ENCODE results near the gene SLC66A3. TPM values are rescaled to one million over a fixed set of nuclear protein-coding genes. Genes with fewer than 3 reads are reported as not detected.

Gene SLC66A3
- polyA plus RNA-seq, 1 donor (not counting 4 experiments of a cell fraction or from before 2014, with no cell fraction given) = 31.1 TPM

DNA sequence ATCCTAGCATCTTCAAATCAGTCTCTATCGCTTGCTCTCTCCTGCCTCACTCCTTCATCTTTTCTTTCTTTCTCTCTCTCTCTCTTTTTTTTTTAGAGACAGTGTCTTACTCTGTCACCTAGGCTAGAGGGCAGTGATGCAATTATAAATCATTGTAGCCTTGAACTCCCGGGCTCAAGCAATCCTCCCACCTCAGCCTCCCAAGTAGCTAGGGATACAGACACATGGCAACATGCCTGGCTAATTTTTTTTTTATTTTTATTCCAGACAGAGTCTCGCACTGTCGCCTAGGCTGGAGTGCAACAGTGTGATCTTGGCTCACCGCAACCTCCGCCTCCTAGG is 10.6 kb upstream of the SLC66A3 start:
- H3K9me3 ChIP-seq (ENCODE audit: control insufficient read depth, low read depth, low read length) = no peaks in the 10 kb centered on the region
- no peak overlapping the region for H3K4me2 ChIP-seq (ENCODE audit: control insufficient read depth, extremely low read depth, insufficient read depth, low read depth, low read length)
- H3K4me3 ChIP-seq (ENCODE audit: control insufficient read depth in 2 of 3, extremely low read depth in 1 of 3, insufficient read depth in 2 of 3, low read depth in 1 of 3, low read length in 3 of 3) = no peak overlapping the region
- no peaks in the 10 kb centered on the region for H3K79me2 ChIP-seq (ENCODE audit: control insufficient read depth, insufficient read depth, low read length)
- dilution Hi-C loops (cut with MboI; ENCODE audit: extremely low pct_ligation_motif_present, low sequenced_read_pairs) = no loop called here
- H3K9me1 ChIP-seq (ENCODE audit: control insufficient read depth, extremely low read depth, insufficient read depth, low read length) = no peaks in the 10 kb centered on the region
- H3K27ac ChIP-seq (ENCODE audit: control insufficient read depth, insufficient read depth, low read length) = no peak overlapping the region
- H4K20me1 ChIP-seq (ENCODE audit: control insufficient read depth, extremely low read depth, insufficient read depth, low read length) = no peaks in the 10 kb centered on the region
- no peaks in the 10 kb centered on the region for H3K36me3 ChIP-seq (ENCODE audit: control insufficient read depth in 2 of 2, extremely low read depth in 1 of 2, insufficient read depth in 2 of 2, low read length in 2 of 2)
- no peak for FAIRE-seq
- DNase-seq (ENCODE audit: low read depth, low spot score) = no peak
- H2AFZ ChIP-seq (ENCODE audit: control insufficient read depth, low read length) = no peak overlapping the region
- TF ChIP-seq CTCF (optimal IDR thresholded peaks at IDR 0.05 in 1 of 3, IDR thresholded peaks at IDR 0.05 in 1 of 3, conservative IDR thresholded peaks at IDR 0.05 in 1 of 3; ENCODE audit: extremely low read depth in 1 of 3, insufficient read depth in 2 of 3, low read length in 3 of 3) (no peak), EZH2 (IDR thresholded peaks at IDR 0.05; ENCODE audit: low read length) (no peak)
- peaks cover 15% of the 10 kb centered on the region for H3K27me3 ChIP-seq (ENCODE audit: control insufficient read depth, extremely low read depth, insufficient read depth, low read length)
- no peak overlapping the region for H3K9ac ChIP-seq (ENCODE audit: control insufficient read depth, extremely low read depth, insufficient read depth, low read length)
- peaks cover 2% of the 10 kb centered on the region for H3K4me1 ChIP-seq (ENCODE audit: control insufficient read depth, extremely low read depth, insufficient read depth, low read length)

DNA sequence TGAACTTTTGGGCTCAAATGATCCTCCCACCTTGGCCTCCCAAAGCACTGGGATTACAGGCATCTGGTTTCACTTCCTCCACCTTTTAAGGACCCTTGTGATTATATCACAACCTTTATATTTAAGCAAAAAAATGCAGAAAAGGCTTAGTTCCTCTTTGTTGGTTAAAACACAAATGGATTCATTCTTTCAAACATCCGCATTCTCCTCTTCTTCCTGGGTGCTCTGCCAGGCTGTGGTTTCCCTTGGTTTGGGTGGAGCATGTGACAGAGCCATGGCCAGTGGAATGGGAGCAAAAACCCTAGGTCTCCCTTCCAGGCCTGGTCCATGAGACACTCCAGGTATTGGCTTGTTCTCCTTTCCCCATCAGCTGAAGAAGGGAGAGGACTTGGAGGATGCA is 9.9 kb upstream of the SLC66A3 start:
- H3K9ac ChIP-seq (ENCODE audit: control insufficient read depth, extremely low read depth, insufficient read depth, low read length) = no peak overlapping the region
- no peaks in the 10 kb centered on the region for H3K36me3 ChIP-seq (ENCODE audit: control insufficient read depth in 2 of 2, extremely low read depth in 1 of 2, insufficient read depth in 2 of 2, low read length in 2 of 2)
- dilution Hi-C loops (cut with MboI; ENCODE audit: extremely low pct_ligation_motif_present, low sequenced_read_pairs) = no loop called here
- TF ChIP-seq EZH2 (IDR thresholded peaks at IDR 0.05; ENCODE audit: low read length) = no peak
- no peak for TF ChIP-seq CTCF (optimal IDR thresholded peaks at IDR 0.05 in 1 of 3, IDR thresholded peaks at IDR 0.05 in 1 of 3, conservative IDR thresholded peaks at IDR 0.05 in 1 of 3; ENCODE audit: extremely low read depth in 1 of 3, insufficient read depth in 2 of 3, low read length in 3 of 3)
- H3K9me3 ChIP-seq (ENCODE audit: control insufficient read depth, low read depth, low read length) = no peaks in the 10 kb centered on the region
- peaks cover 2% of the 10 kb centered on the region for H3K4me1 ChIP-seq (ENCODE audit: control insufficient read depth, extremely low read depth, insufficient read depth, low read length)
- no peak for FAIRE-seq
- H4K20me1 ChIP-seq (ENCODE audit: control insufficient read depth, extremely low read depth, insufficient read depth, low read length) = no peaks in the 10 kb centered on the region
- no peak overlapping the region for H3K4me2 ChIP-seq (ENCODE audit: control insufficient read depth, extremely low read depth, insufficient read depth, low read depth, low read length)
- H3K27ac ChIP-seq (ENCODE audit: control insufficient read depth, insufficient read depth, low read length) = no peak overlapping the region
- peaks cover 15% of the 10 kb centered on the region for H3K27me3 ChIP-seq (ENCODE audit: control insufficient read depth, extremely low read depth, insufficient read depth, low read length)
- H2AFZ ChIP-seq (ENCODE audit: control insufficient read depth, low read length) = no peak overlapping the region
- DNase-seq (ENCODE audit: low read depth, low spot score) = no peak
- no peak overlapping the region for H3K4me3 ChIP-seq (ENCODE audit: control insufficient read depth in 2 of 3, extremely low read depth in 1 of 3, insufficient read depth in 2 of 3, low read depth in 1 of 3, low read length in 3 of 3)
- H3K9me1 ChIP-seq (ENCODE audit: control insufficient read depth, extremely low read depth, insufficient read depth, low read length) = no peaks in the 10 kb centered on the region
- H3K79me2 ChIP-seq (ENCODE audit: control insufficient read depth, insufficient read depth, low read length) = no peaks in the 10 kb centered on the region
